ENCODE data around the gene FIGNL1.

DNA sequence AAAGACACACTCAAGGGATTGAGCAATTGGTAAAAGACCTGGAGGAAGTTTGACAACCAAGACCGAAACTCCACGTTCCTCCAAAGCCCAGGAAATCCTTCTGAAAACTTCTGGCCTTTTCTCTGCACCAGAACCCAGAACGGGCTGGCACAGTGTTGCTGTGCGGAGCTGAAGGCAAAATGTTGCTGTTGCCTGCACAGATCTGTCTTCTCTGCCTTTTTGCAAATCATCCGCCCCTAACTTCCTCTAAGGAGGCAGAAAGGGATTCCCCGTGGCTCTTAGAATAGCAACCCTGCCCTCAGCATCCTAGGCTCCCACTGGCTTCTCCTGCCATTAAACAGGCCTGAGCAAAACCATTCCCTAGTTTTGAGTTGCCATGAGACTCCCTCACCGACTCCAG is 44.9 kb downstream of the FIGNL1 start:
- TF ChIP-seq, protein P1, sequence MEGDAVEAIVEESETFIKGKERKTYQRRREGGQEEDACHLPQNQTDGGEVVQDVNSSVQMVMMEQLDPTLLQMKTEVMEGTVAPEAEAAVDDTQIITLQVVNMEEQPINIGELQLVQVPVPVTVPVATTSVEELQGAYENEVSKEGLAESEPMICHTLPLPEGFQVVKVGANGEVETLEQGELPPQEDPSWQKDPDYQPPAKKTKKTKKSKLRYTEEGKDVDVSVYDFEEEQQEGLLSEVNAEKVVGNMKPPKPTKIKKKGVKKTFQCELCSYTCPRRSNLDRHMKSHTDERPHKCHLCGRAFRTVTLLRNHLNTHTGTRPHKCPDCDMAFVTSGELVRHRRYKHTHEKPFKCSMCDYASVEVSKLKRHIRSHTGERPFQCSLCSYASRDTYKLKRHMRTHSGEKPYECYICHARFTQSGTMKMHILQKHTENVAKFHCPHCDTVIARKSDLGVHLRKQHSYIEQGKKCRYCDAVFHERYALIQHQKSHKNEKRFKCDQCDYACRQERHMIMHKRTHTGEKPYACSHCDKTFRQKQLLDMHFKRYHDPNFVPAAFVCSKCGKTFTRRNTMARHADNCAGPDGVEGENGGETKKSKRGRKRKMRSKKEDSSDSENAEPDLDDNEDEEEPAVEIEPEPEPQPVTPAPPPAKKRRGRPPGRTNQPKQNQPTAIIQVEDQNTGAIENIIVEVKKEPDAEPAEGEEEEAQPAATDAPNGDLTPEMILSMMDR (conservative IDR thresholded peaks at IDR 0.05; ENCODE audit: low read depth, low read length), result no peak
- no peak for TF ChIP-seq SMC3 (IDR thresholded peaks at IDR 0.05; ENCODE audit: low read depth, low read length)
- no peak for TF ChIP-seq POLR2A (IDR thresholded peaks at IDR 0.05; ENCODE audit: low read depth, low read length)
- no peak for TF ChIP-seq MAFK (IDR thresholded peaks at IDR 0.05; ENCODE audit: low read depth, low read length)
- TF ChIP-seq NFE2L2 (IDR thresholded peaks at IDR 0.05; ENCODE audit: low read depth, low read length), result no peak
- TF ChIP-seq, protein P2, sequence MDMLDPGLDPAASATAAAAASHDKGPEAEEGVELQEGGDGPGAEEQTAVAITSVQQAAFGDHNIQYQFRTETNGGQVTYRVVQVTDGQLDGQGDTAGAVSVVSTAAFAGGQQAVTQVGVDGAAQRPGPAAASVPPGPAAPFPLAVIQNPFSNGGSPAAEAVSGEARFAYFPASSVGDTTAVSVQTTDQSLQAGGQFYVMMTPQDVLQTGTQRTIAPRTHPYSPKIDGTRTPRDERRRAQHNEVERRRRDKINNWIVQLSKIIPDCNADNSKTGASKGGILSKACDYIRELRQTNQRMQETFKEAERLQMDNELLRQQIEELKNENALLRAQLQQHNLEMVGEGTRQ (IDR thresholded peaks at IDR 0.05; ENCODE audit: low read depth, low read length), result no peak
- TF ChIP-seq, protein P3, sequence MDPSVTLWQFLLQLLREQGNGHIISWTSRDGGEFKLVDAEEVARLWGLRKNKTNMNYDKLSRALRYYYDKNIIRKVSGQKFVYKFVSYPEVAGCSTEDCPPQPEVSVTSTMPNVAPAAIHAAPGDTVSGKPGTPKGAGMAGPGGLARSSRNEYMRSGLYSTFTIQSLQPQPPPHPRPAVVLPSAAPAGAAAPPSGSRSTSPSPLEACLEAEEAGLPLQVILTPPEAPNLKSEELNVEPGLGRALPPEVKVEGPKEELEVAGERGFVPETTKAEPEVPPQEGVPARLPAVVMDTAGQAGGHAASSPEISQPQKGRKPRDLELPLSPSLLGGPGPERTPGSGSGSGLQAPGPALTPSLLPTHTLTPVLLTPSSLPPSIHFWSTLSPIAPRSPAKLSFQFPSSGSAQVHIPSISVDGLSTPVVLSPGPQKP (IDR thresholded peaks at IDR 0.05; ENCODE audit: borderline replicate concordance, low read depth, low read length), result no peak
- TF ChIP-seq FOS (IDR thresholded peaks at IDR 0.05; ENCODE audit: low read depth, low read length), result no peak
- no peak for TF ChIP-seq MXI1 (IDR thresholded peaks at IDR 0.05; ENCODE audit: borderline replicate concordance, low read depth, low read length)
- TF ChIP-seq BHLHE40 (IDR thresholded peaks at IDR 0.05; ENCODE audit: low read depth, low read length), result no peak
- no peak for TF ChIP-seq MAZ (IDR thresholded peaks at IDR 0.05; ENCODE audit: borderline replicate concordance, low read depth, low read length)
- TF ChIP-seq RFX5 (IDR thresholded peaks at IDR 0.05; ENCODE audit: low read depth, low read length), result no peak
- TF ChIP-seq CEBPB (IDR thresholded peaks at IDR 0.05; ENCODE audit: low read depth, low read length), result no peak
